HEK293 (cell line): ENCODE results near the gene FCN1.

ENCODE experiments used
- CTCF ChIA-PET: fragments of 350-600 bp; formaldehyde crosslinking; extraction: SDS; loops from one replicate; lab custom pipeline; 2021; ENCODE audit warnings: antibody characterized with exemption; lab: Yijun Ruan, JAX
- POLR2A ChIA-PET: fragments of 300-600 bp; formaldehyde crosslinking; extraction: SDS; loops from one replicate; lab custom pipeline; 2020; ENCODE audit warnings: antibody characterized with exemption, inconsistent platforms; lab: Yijun Ruan, JAX
- H3K27ac ChIP-seq: fragments of 200-500 bp; sonication (Bioruptor generic); 2 replicates; pipeline ENCODE4 v1.5.1; 2014; ENCODE audit warnings: low read depth, low read length, control low read depth, inconsistent platforms; ENCODE audit errors: extremely low read depth
- H3K36me3 ChIP-seq, 2 experiments: fragments of 200-500 bp in 1 of 2; sonication (Bioruptor generic) in 1 of 2; 1 replicate in 1 of 2; 2 replicates in 1 of 2; pipeline ENCODE4 v1.5.1; 2014 to 2017; ENCODE audit warnings: inconsistent platforms in 2 of 2, low read length in 2 of 2; ENCODE audit not compliant: control insufficient read depth in 2 of 2, insufficient read depth in 1 of 2
- H3K4me1 ChIP-seq: fragments of 200-500 bp; sonication (Bioruptor generic); 2 replicates; pipeline ENCODE4 v1.5.1; 2014; ENCODE audit warnings: mild to moderate bottlenecking, low read length, inconsistent platforms; ENCODE audit not compliant: control insufficient read depth, insufficient read depth
- H3K4me3 ChIP-seq: 2 replicates; pipeline ENCODE4 v1.5.1; 2011; ENCODE audit warnings: low read depth, mild to moderate bottlenecking, control low read depth, low read length, moderate library complexity
- H3K9me3 ChIP-seq: fragments of 200-500 bp; sonication (Bioruptor generic); 2 replicates; pipeline ENCODE4 v1.5.1; 2014; ENCODE audit warnings: low read depth, low read length, inconsistent platforms; ENCODE audit not compliant: control insufficient read depth, insufficient read depth
- ELK4 ChIP-seq: IDR thresholded peaks from 2 replicates; pipeline ENCODE4 v1.6.1; 2011; ENCODE audit warnings: mild to moderate bottlenecking, low read depth, low read length, borderline replicate concordance
- HOXC10 ChIP-seq: sonication (generic); formaldehyde crosslinking; IDR thresholded peaks from 2 replicates; pipeline ENCODE4 v1.8.1; 2023; ENCODE audit warnings: mild to moderate bottlenecking, missing genetic modification reagents
- KLF10 ChIP-seq: fragments of 450-650 bp; IDR thresholded peaks from 2 replicates; pipeline ENCODE4 v1.5.1; 2018; ENCODE audit warnings: missing biosample characterization, mild to moderate bottlenecking, missing genetic modification characterization
- RBAK ChIP-seq: fragments of 450-650 bp; formaldehyde crosslinking; IDR thresholded peaks from 2 replicates; pipeline ENCODE4 v1.5.1; 2016; ENCODE audit warnings: missing biosample characterization, missing genetic modification characterization
- SALL2 ChIP-seq: fragments of 450-650 bp; formaldehyde crosslinking; IDR thresholded peaks from 2 replicates; pipeline ENCODE4 v1.5.0; 2017; ENCODE audit warnings: missing biosample characterization, mild to moderate bottlenecking, missing genetic modification characterization, borderline replicate concordance
- ZBTB21 ChIP-seq: fragments of 450-650 bp; formaldehyde crosslinking; IDR thresholded peaks from 2 replicates; pipeline ENCODE4 v1.5.1; 2017; ENCODE audit warnings: missing biosample characterization, missing genetic modification characterization
- ZBTB7A ChIP-seq: fragments of 450-650 bp; formaldehyde crosslinking; IDR thresholded peaks from 2 replicates; pipeline ENCODE4 v1.5.1; 2016; ENCODE audit warnings: low read depth, missing biosample characterization, missing genetic modification characterization
- ZBTB8A ChIP-seq: fragments of 450-650 bp; formaldehyde crosslinking; IDR thresholded peaks from 2 replicates; pipeline ENCODE4 v1.5.1; 2016; ENCODE audit warnings: missing biosample characterization, missing genetic modification characterization
- ZNF155 ChIP-seq: fragments of 450-650 bp; formaldehyde crosslinking; IDR thresholded peaks from 2 replicates; pipeline ENCODE4 v1.5.1; 2016; ENCODE audit warnings: missing biosample characterization, missing genetic modification characterization
- ZNF157 ChIP-seq: fragments of 450-650 bp; formaldehyde crosslinking; IDR thresholded peaks from 2 replicates; pipeline ENCODE4 v1.5.1; 2016; ENCODE audit warnings: missing biosample characterization, missing genetic modification characterization
- ZNF174 ChIP-seq: fragments of 450-650 bp; formaldehyde crosslinking; IDR thresholded peaks from 2 replicates; pipeline ENCODE4 v1.5.0; 2017; ENCODE audit warnings: missing biosample characterization, mild to moderate bottlenecking, missing genetic modification characterization
- ZNF223 ChIP-seq: fragments of 450-650 bp; formaldehyde crosslinking; IDR thresholded peaks from 2 replicates; pipeline ENCODE4 v1.5.1; 2016; ENCODE audit warnings: missing biosample characterization, missing genetic modification characterization
- ZNF324 ChIP-seq: fragments of 450-650 bp; formaldehyde crosslinking; IDR thresholded peaks from 2 replicates; pipeline ENCODE4 v1.5.1; 2016; ENCODE audit warnings: missing biosample characterization, missing genetic modification characterization
- ZNF544 ChIP-seq: fragments of 450-650 bp; formaldehyde crosslinking; IDR thresholded peaks from 2 replicates; pipeline ENCODE4 v1.5.0; 2017; ENCODE audit warnings: missing biosample characterization, missing genetic modification characterization
- ZNF548 ChIP-seq: fragments of 450-650 bp; formaldehyde crosslinking; IDR thresholded peaks from 2 replicates; pipeline ENCODE4 v1.5.1; 2016; ENCODE audit warnings: missing biosample characterization, missing genetic modification characterization
- ZNF558 ChIP-seq: fragments of 450-650 bp; formaldehyde crosslinking; IDR thresholded peaks from 2 replicates; pipeline ENCODE4 v1.5.1; 2016; ENCODE audit warnings: missing biosample characterization, missing genetic modification characterization
- ZNF560 ChIP-seq: fragments of 450-650 bp; formaldehyde crosslinking; IDR thresholded peaks from 2 replicates; pipeline ENCODE4 v1.5.1; 2017; ENCODE audit warnings: missing biosample characterization, missing genetic modification characterization, borderline replicate concordance
- ZNF621 ChIP-seq: fragments of 450-650 bp; formaldehyde crosslinking; IDR thresholded peaks from 2 replicates; pipeline ENCODE4 v1.5.1; 2017; ENCODE audit warnings: missing biosample characterization, missing genetic modification characterization
- ZNF624 ChIP-seq: fragments of 450-650 bp; formaldehyde crosslinking; IDR thresholded peaks from 2 replicates; pipeline ENCODE4 v1.5.1; 2017; ENCODE audit warnings: missing biosample characterization, missing genetic modification characterization
- ZNF645 ChIP-seq: fragments of 450-650 bp; formaldehyde crosslinking; IDR thresholded peaks from 2 replicates; pipeline ENCODE4; 2016; ENCODE audit warnings: missing biosample characterization, missing genetic modification characterization
- ZNF654 ChIP-seq: fragments of 450-650 bp; formaldehyde crosslinking; IDR thresholded peaks from 2 replicates; pipeline ENCODE4 v1.5.1; 2016; ENCODE audit warnings: low read depth, missing biosample characterization, missing genetic modification characterization
- ZNF677 ChIP-seq: fragments of 450-650 bp; IDR thresholded peaks from 2 replicates; pipeline ENCODE4 v1.5.0; 2018; ENCODE audit warnings: missing biosample characterization, mild to moderate bottlenecking, missing genetic modification characterization, moderate library complexity
- ZSCAN16 ChIP-seq: fragments of 450-650 bp; formaldehyde crosslinking; IDR thresholded peaks from 2 replicates; pipeline ENCODE4 v1.5.1; 2016; ENCODE audit warnings: missing biosample characterization, missing genetic modification characterization
- ZSCAN23 ChIP-seq: fragments of 450-650 bp; formaldehyde crosslinking; IDR thresholded peaks from 2 replicates; pipeline ENCODE4 v1.5.1; 2016; ENCODE audit warnings: missing biosample characterization, missing genetic modification characterization
- TF ChIP-seq, protein P1 (sequence below): fragments of 450-650 bp; formaldehyde crosslinking; IDR thresholded peaks from 2 replicates; pipeline ENCODE4 v1.5.1; 2017; ENCODE audit warnings: missing biosample characterization, missing genetic modification characterization
- TF ChIP-seq, protein P2 (sequence below): fragments of 450-650 bp; formaldehyde crosslinking; IDR thresholded peaks from 2 replicates; pipeline ENCODE4 v1.5.1; 2017; ENCODE audit warnings: missing biosample characterization, missing genetic modification characterization
- TF ChIP-seq, protein P3 (sequence below): fragments of 450-650 bp; formaldehyde crosslinking; IDR thresholded peaks from 2 replicates; pipeline ENCODE4 v1.5.1; 2016; ENCODE audit warnings: missing biosample characterization, missing genetic modification characterization

Gene FCN1

DNA sequence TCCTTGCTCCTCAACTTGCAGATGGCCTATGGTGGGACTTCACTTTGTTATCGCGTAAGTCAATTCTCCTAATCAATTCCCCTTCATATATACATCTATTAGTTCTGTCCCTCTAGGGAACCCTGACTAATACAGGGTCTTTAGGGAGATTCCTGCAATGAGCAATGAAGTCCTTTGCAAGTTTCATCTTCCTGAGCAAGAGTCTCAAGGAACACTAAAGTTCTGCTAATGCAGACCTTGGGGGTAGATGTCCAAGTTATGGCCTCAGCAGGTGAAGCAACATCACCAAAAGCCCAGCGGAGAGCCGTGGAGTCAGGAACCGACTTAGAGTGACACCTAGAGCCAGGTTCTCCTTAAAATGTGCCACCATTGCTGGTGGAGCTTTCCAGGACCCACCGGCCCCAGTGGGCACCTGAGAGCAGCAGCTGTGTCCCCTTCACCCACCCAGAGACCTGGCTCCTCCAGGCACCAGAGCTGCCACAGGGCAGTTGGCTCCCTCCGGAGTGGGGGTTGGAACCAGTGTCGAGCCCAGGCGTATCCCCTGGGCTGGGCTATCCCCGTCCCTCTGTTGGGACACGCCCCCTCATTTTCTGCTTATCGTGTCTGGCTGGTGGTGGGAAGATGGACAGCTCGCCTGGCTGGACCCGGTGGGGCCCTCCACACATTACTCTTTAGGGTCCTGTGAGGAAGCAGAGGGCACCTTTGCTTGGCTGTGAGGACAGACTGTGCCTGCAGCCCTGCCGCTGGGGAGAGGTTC is 10.9 kb upstream of the FCN1 start:
- Histone ChIP-seq H3K27ac (no peak overlapping the region), H3K4me1 (no peaks in the 10 kb centered on the region), H3K9me3 (no peaks in the 10 kb centered on the region), H3K36me3 (no peaks in the 10 kb centered on the region), H3K4me3 (no peak overlapping the region)
- CTCF ChIA-PET, result interaction anchor here (1.1 kb wide), 1 partner anchor 150 kb away, joined by 3 read pairs; no protein-coding TSS in a partner anchor
- POLR2A ChIA-PET, result no interaction called here
- TF ChIP-seq ZNF548 (tag by site-specific recombination), result no peak
- TF ChIP-seq ZNF544 (tag by site-specific recombination), result no peak
- TF ChIP-seq ZSCAN23 (tag by site-specific recombination), result no peak
- TF ChIP-seq SALL2, result no peak
- no peak for TF ChIP-seq ZNF157 (tag by site-specific recombination)
- TF ChIP-seq ZNF677 (tag by site-specific recombination), result no peak
- TF ChIP-seq KLF10 (tag by site-specific recombination), result no peak
- no peak for TF ChIP-seq ZSCAN16 (tag by site-specific recombination)
- no peak for TF ChIP-seq ZNF324 (tag by site-specific recombination)

DNA sequence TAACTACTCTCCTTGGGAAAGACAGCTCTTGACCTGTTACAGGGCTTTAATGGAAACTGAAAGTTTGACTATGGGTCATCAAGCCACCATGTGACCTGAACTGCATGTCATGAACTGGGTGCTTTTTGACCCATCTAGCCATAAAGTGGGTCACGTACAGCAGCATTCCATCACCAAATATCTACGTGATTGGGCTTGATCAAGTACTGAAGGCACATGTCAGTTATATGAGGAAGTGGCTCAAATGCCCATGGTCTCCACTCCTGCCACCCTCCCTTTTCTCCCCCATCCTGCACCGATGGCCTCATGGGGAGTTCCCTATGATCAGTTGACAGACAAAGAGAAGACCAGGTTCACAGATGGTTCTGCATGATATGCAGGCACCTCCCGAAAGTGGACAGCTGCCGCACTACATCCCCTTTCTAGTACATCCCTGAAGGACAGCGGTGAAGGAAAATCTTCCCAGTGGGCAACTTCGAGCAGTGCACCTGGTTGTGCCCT is 7.3 kb upstream of the FCN1 start:
- CTCF ChIA-PET, result no interaction called here
- H3K27ac ChIP-seq, result no peak overlapping the region
- POLR2A ChIA-PET, result no interaction called here

More for the DNA sequence above, 7.3 kb upstream of the FCN1 start:
- no peak for TF ChIP-seq SALL2
- no peak for TF ChIP-seq ZNF624
- TF ChIP-seq ZNF174 (tag by site-specific recombination), result no peak
- TF ChIP-seq, protein P1, sequence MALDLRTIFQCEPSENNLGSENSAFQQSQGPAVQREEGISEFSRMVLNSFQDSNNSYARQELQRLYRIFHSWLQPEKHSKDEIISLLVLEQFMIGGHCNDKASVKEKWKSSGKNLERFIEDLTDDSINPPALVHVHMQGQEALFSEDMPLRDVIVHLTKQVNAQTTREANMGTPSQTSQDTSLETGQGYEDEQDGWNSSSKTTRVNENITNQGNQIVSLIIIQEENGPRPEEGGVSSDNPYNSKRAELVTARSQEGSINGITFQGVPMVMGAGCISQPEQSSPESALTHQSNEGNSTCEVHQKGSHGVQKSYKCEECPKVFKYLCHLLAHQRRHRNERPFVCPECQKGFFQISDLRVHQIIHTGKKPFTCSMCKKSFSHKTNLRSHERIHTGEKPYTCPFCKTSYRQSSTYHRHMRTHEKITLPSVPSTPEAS (tag by site-specific recombination), result no peak
- TF ChIP-seq ZNF560, result no peak
- TF ChIP-seq ZNF645, result no peak
- TF ChIP-seq ZBTB8A (tag by site-specific recombination), result no peak
- no peak for TF ChIP-seq HOXC10 (CRISPR knock-in tag)
- TF ChIP-seq ZNF621 (tag by site-specific recombination), result no peak
- TF ChIP-seq, protein P2, sequence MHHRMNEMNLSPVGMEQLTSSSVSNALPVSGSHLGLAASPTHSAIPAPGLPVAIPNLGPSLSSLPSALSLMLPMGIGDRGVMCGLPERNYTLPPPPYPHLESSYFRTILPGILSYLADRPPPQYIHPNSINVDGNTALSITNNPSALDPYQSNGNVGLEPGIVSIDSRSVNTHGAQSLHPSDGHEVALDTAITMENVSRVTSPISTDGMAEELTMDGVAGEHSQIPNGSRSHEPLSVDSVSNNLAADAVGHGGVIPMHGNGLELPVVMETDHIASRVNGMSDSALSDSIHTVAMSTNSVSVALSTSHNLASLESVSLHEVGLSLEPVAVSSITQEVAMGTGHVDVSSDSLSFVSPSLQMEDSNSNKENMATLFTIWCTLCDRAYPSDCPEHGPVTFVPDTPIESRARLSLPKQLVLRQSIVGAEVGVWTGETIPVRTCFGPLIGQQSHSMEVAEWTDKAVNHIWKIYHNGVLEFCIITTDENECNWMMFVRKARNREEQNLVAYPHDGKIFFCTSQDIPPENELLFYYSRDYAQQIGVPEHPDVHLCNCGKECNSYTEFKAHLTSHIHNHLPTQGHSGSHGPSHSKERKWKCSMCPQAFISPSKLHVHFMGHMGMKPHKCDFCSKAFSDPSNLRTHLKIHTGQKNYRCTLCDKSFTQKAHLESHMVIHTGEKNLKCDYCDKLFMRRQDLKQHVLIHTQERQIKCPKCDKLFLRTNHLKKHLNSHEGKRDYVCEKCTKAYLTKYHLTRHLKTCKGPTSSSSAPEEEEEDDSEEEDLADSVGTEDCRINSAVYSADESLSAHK, result no peak
- TF ChIP-seq ELK4, result no peak
- TF ChIP-seq ZNF558 (tag by site-specific recombination), result no peak
- no peak for TF ChIP-seq ZNF155
- TF ChIP-seq RBAK, result no peak
- TF ChIP-seq ZBTB7A, result no peak
- no peak for TF ChIP-seq ZBTB21 (tag by site-specific recombination)
- TF ChIP-seq, protein P3, sequence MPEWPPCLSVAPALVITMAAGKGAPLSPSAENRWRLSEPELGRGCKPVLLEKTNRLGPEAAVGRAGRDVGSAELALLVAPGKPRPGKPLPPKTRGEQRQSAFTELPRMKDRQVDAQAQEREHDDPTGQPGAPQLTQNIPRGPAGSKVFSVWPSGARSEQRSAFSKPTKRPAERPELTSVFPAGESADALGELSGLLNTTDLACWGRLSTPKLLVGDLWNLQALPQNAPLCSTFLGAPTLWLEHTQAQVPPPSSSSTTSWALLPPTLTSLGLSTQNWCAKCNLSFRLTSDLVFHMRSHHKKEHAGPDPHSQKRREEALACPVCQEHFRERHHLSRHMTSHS (tag by site-specific recombination), result no peak
- no peak for TF ChIP-seq ZNF654 (tag by site-specific recombination)
- no peak for TF ChIP-seq ZNF324 (tag by site-specific recombination)
- TF ChIP-seq ZNF223 (tag by site-specific recombination), result no peak
- Histone ChIP-seq H3K9me3 (no peaks in the 10 kb centered on the region; the same call in 1 of the 2 replicates), H3K36me3 (no peaks in the 10 kb centered on the region), H3K4me3 (no peak overlapping the region), H3K4me1 (no peaks in the 10 kb centered on the region)
